B cell (primary cell): ENCODE results near the gene PTPRN2.

Experiments
- CTCF ChIP-seq: fragments of 200-600 bp; IDR thresholded peaks from one replicate; pipeline ENCODE4 v1.8.0; 2022; ENCODE audit warnings: antibody characterized with exemption, mild to moderate bottlenecking
- EZH2 ChIP-seq: IDR thresholded peaks from 2 replicates; pipeline ENCODE4 v1.6.1; 2012; ENCODE audit warnings: borderline replicate concordance, low read depth, mild to moderate bottlenecking, moderate library complexity, low read length; ENCODE audit not compliant: insufficient read depth, poor library complexity, severe bottlenecking

GRCh38 chr7:157538735-157539134 is 1048.9 kb downstream of the PTPRN2 start:
- TF ChIP-seq CTCF (no peak), EZH2 (no peak)
